Small intestine (tissue), 7 donors: ENCODE data around the gene NR2F2. TPM values are rescaled to one million over a fixed set of nuclear protein-coding genes. Genes with fewer than 3 reads are reported as not detected.

ENCODE experiments used
- DNase-seq, 2 donors: peaks; one replicate each; pipeline versions ENCODE4 v3.0.0 to v3.0.0-alpha.2; 2013
- FAIRE-seq: peaks from 2 replicates; lab custom pipeline; 2012; peaks lifted over from hg19 to GRCh38; lab: Jason Lieb, UNC
- H3K27ac ChIP-seq, 3 donors: one replicate each; pipeline ENCODE4 v1.5.1; 2013; ENCODE audit warnings: low read length in 2 of 3, mild to moderate bottlenecking in 2 of 3, control low read depth in 1 of 3, inconsistent platforms in 1 of 3, low read depth in 1 of 3, moderate library complexity in 1 of 3
- H3K27me3 ChIP-seq, 3 donors: one replicate each; pipeline ENCODE4 v1.6.1; 2013; ENCODE audit warnings: low read length in 3 of 3, inconsistent platforms in 1 of 3; ENCODE audit not compliant: control insufficient read depth in 3 of 3, insufficient read depth in 3 of 3
- H3K36me3 ChIP-seq, 3 donors: one replicate each; pipeline ENCODE4 v1.6.1; 2013; ENCODE audit warnings: low read length in 3 of 3, inconsistent platforms in 1 of 3, low read depth in 1 of 3, mild to moderate bottlenecking in 1 of 3, moderate library complexity in 1 of 3; ENCODE audit not compliant: control insufficient read depth in 3 of 3, insufficient read depth in 2 of 3
- H3K4me1 ChIP-seq, 3 donors: one replicate each; pipeline ENCODE4 v1.6.1; 2013; ENCODE audit warnings: low read length in 2 of 3, inconsistent platforms in 1 of 3, low read depth in 1 of 3, mild to moderate bottlenecking in 1 of 3, moderate library complexity in 1 of 3; ENCODE audit not compliant: control insufficient read depth in 3 of 3, insufficient read depth in 2 of 3
- H3K4me3 ChIP-seq, 3 donors: one replicate each; pipeline ENCODE4 v1.5.1; 2013; ENCODE audit warnings: low read length in 3 of 3, control low read depth in 1 of 3, inconsistent platforms in 1 of 3, low read depth in 1 of 3, mild to moderate bottlenecking in 1 of 3, moderate library complexity in 1 of 3
- H3K9me3 ChIP-seq, 2 donors: one replicate each; pipeline ENCODE4 v1.6.1; 2013; ENCODE audit warnings: low read depth in 1 of 2, low read length in 1 of 2; ENCODE audit not compliant: control insufficient read depth in 2 of 2, insufficient read depth in 1 of 2
- WGBS, 3 donors: extraction: QIAGEN DNeasy Blood & Tissue Kit; methylation state at CpG; one replicate each; pipeline ENCODE4 v1.1.7; 2013; 5-methylcytosine and 5-hydroxymethylcytosine counted together
- polyA plus RNA-seq, 4 donors: library from polyadenylated mRNA; stranded (reverse) in 3 of 4; unstranded in 1 of 4; fragments of 200-250 nt in 3 of 4; fragments of 120-200 nt in 1 of 4; gene quantifications; one replicate each; pipeline versions ENCODE4 v1.2.1 to v1.2.3, GENCODE V29; 2013
- donor health status: healthy with polysubstance abuse.
- donor health status: control.
- donor health status: control.
- donor health status: Bipolar disorder and iron deficiency.
- donor health status: healthy.

Gene NR2F2
- polyA plus RNA-seq, 4 donors: 3.6 to 34.1 (median 15.6) TPM

GRCh38 chr15:96344060-96344705 is 13.7 kb downstream of the NR2F2 start:
- no peaks in the 10 kb centered on the region for H3K9me3 ChIP-seq
- peaks cover 0 to 22% (median 0%) of the 10 kb centered on the region in 3 donors for H3K36me3 ChIP-seq
- H3K4me3 ChIP-seq: no peak overlapping the region
- FAIRE-seq (no peak), DNase-seq (no peak)
- H3K27ac ChIP-seq: peak overlapping the region in 1 of 3 donors; percentile 63
- 55 to 79% (median 71%) methylated on average over 29 to 31 of the region's 31 CpGs for WGBS, 3 donors
- peaks cover 0 to 16% (median 10%) of the 10 kb centered on the region in 3 donors for H3K27me3 ChIP-seq
- H3K4me1 ChIP-seq: peaks cover 3 to 34% (median 8%) of the 10 kb centered on the region in 3 donors

DNA sequence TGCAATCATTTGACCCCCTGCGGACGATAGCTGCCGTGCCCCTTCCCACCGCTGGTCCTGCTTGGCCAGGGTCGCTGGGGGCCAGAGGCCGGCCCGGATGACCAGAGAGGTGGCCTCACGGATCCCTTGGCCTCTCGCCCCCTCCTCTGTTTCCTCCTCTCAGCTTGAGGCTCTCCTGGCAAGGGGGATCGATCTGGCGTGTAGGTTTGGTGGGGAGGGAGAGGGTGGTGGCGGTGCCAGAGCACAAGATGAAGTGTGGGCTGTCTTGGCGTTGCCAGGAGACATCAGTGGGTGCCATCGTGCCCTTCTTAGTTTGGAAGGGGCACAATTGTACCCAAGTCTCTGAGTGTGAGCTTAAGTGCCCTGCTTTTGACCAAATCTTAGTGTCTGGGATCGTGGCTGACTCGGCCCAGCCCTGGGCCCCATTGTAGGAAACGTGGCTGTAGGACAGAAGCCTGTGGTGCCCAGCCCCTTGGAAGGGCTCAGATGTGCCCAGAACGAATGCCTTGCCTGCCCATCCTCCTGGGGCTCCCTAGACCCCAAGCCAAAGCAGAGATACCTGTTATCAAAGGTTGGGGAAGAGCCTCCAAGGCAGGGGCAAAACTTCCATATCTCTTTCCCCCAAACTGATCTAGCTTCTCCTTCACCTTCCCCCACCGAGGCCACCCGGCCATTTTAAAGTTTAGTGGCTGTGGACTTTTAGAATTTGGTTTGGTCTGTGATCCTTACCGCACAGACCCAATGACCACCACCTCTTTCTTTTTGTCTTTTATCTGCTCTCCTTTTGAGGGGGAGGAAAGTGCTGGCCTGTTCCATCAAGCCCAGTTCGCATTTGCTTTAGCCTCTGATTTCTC is 14.4 kb downstream of the NR2F2 start:
- peaks cover 0 to 22% (median 0%) of the 10 kb centered on the region in 3 donors for H3K36me3 ChIP-seq
- DNase-seq: peak in 1 of 2 donors; percentile 1
- H3K4me1 ChIP-seq: peaks cover 3 to 29% (median 8%) of the 10 kb centered on the region in 3 donors
- H3K27ac ChIP-seq: peak overlapping the region in 1 of 3 donors; percentile 63
- peaks cover 2 to 18% (median 10%) of the 10 kb centered on the region in 3 donors for H3K27me3 ChIP-seq
- WGBS, 3 donors: 47 to 67% (median 62%) methylated on average over 22 of the region's 22 CpGs
- no peak overlapping the region for H3K4me3 ChIP-seq
- no peak for FAIRE-seq
- H3K9me3 ChIP-seq: no peaks in the 10 kb centered on the region

DNA sequence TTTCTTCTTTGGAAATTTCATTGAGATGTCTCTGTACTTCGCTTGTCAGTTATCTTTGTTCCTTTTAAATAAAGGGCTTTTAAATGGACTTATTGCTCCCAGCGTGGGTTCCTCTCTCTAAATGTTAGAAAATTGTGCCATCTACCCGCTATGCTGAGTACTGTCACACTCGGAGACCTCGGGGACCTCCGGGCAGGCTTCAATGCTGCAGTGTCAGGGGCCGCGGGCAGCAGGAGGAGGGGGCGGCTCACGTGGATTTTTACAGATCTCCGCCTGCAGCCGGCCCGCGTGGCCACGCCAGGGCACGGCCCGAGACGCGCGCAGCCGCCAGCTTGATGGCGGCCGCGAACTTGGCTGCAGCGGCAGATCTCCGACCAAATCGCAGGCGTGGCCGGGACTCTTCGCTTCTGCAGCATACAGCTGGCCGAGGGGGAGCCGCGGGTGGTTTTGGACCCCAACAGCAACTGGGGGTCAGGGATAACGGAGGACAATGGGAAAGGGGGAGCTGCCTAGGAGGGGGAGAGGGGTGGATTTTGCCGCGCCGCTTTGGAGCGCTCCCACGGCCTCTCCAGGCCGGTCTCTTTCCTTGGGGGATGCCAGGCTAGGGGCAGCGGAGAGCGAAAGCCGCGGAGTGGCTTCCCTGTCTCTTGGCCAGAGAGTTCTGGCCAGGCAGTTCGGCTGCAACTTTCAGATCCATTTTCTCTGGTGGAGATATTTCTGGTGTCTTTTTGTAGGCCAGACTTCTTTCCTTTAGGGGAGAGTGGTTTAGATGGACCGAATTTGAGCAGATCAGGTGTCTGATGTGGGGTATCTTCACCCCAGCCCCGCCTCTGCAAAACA is 15.3 kb downstream of the NR2F2 start:
- 6 to 13% (median 7%) methylated on average over 47 of the region's 47 CpGs for WGBS, 3 donors
- DNase-seq: peak; percentile 62 to 76
- Histone ChIP-seq H3K27me3 (peaks cover 2 to 20% (median 9%) of the 10 kb centered on the region in 3 donors), H3K27ac (peak overlapping the region in 1 of 3 donors; percentile 79), H3K4me3 (peak overlapping the region; percentile 22 to 27 (median 23)), H3K36me3 (peaks cover 0 to 22% (median 0%) of the 10 kb centered on the region in 3 donors), H3K4me1 (peaks cover 3 to 29% (median 8%) of the 10 kb centered on the region in 3 donors), H3K9me3 (no peaks in the 10 kb centered on the region)
- FAIRE-seq: no peak

DNA sequence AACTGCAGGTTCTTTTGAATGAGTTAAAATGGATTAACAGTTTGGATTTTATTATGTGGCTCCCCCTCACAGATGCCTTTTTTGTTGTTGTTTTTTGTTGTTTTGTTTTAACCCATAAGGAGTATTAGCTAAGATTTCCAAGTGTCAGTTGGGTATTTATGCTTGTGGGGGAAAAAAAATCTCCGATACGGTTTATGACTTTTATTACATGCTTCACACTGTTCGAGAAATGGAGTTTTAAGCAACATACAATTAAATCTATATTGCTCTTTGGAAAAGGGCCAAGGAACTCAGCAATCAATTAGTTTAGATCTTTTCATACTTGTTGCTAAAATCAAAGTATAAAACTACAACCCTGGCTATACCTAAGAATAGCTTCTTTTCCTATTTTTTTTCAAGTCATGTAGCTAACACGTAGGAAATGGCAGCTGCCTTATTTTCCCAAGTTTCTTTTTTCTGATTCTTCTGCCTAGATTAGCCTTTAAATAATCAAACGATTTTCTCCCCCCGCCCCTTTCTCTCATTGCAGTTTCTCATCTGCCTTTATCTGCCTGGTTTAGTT is 16.0 kb downstream of the NR2F2 start:
- H3K36me3 ChIP-seq: peaks cover 0 to 23% (median 0%) of the 10 kb centered on the region in 3 donors
- peaks cover 2 to 26% (median 11%) of the 10 kb centered on the region in 3 donors for H3K27me3 ChIP-seq
- FAIRE-seq (no peak), DNase-seq (peak in 1 of 2 donors; percentile 5)
- 21 to 25% (median 23%) methylated on average over 6 of the region's 6 CpGs for WGBS, 3 donors
- peaks cover 0 to 28% (median 8%) of the 10 kb centered on the region in 3 donors for H3K4me1 ChIP-seq
- H3K9me3 ChIP-seq: no peaks in the 10 kb centered on the region
- peak overlapping the region in 1 of 3 donors; percentile 79 for H3K27ac ChIP-seq
- no peak overlapping the region for H3K4me3 ChIP-seq

GRCh38 chr15:96347181-96348111 is 16.9 kb downstream of the NR2F2 start:
- H3K36me3 ChIP-seq: peaks cover 0 to 27% (median 0%) of the 10 kb centered on the region in 3 donors
- DNase-seq (peak in 1 of 2 donors; percentile 1), FAIRE-seq (no peak)
- H3K9me3 ChIP-seq: no peaks in the 10 kb centered on the region
- H3K4me3 ChIP-seq: no peak overlapping the region
- H3K27me3 ChIP-seq: peaks cover 2 to 36% (median 13%) of the 10 kb centered on the region in 3 donors
- 52 to 83% (median 54%) methylated on average over 35 to 39 of the region's 39 CpGs for WGBS, 3 donors
- peaks cover 0 to 19% (median 8%) of the 10 kb centered on the region in 3 donors for H3K4me1 ChIP-seq
- peak overlapping the region in 1 of 3 donors; percentile 78 for H3K27ac ChIP-seq

- Histone ChIP-seq H3K27me3 (peaks cover 7 to 45% (median 16%) of the 10 kb centered on the region in 3 donors), H3K4me1 (peaks cover 0 to 10% (median 4%) of the 10 kb centered on the region in 3 donors), H3K36me3 (peaks cover 0 to 27% (median 0%) of the 10 kb centered on the region in 3 donors), H3K27ac (no peak overlapping the region), H3K4me3 (no peak overlapping the region), H3K9me3 (no peaks in the 10 kb centered on the region)
- FAIRE-seq (no peak), DNase-seq (no peak)
- WGBS, 3 donors: 55 to 79% (median 71%) methylated on average over 13 of the region's 13 CpGs
These were observed 17.9 kb downstream of the NR2F2 start for GRCh38 chr15:96348112-96349027.
